ENCODE results near the gene SLC1A7. TPM values are rescaled to one million over a fixed set of nuclear protein-coding genes. Genes with fewer than 3 reads are reported as not detected.

The SLC1A7 gene
- total and polyA plus RNA-seq, 2 experiments from 2014 or later = not detected

DNA sequence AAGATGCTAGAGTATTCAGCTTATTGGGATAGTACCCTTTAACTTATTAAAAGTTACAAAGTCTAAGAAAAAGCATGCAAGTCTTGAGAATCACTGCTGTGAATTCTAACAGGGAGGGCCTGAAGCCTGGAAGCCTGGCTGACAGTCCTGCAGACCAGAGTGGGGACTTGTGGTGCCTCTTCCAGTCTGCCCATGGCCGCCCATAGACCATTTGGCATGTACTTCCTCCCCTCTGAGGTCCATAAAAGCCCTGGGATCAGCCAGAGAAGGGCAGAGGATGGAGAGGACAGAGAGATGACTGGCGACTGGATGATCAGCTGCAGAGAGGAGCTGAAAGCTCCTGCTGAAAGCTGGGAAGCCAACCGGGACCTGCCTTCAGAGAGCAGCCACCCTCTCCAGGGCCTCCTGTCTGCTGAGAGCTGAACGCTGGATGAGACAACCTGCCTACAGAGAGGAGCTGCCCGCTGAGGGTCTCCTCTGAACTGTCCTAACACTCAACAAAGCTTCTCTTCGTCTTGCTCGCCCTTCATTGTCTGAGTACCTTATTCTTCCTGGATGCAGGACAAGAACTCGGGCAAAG is 12.5 kb upstream of the SLC1A7 start:
- Histone ChIP-seq H2AFZ (no peak overlapping the region), H3K4me3 (no peak overlapping the region), H3K36me3 (replicated peaks; ENCODE audit: insufficient read depth, low read depth) (no peaks in the 10 kb centered on the region), H3K27ac (no peak overlapping the region), H3K79me2 (no peaks in the 10 kb centered on the region), H4K20me1 (ENCODE audit: insufficient read depth, poor library complexity, severe bottlenecking) (no peaks in the 10 kb centered on the region), H3K9me3 (ENCODE audit: low read depth) (no peaks in the 10 kb centered on the region), H3K27me3 (no peaks in the 10 kb centered on the region), H3K4me1 (ENCODE audit: insufficient read depth) (no peaks in the 10 kb centered on the region), H3K4me2 (no peak overlapping the region), H3K9me2 (replicated peaks; ENCODE audit: insufficient read depth) (no peaks in the 10 kb centered on the region)
- no peak for TF ChIP-seq EZH2 (IDR thresholded peaks at IDR 0.05; ENCODE audit: borderline replicate concordance)
- no peak for TF ChIP-seq EZH2phosphoT487 (IDR thresholded peaks at IDR 0.05; ENCODE audit: low read depth, severe bottlenecking, unreplicated experiment)
- TF ChIP-seq, protein P1, sequence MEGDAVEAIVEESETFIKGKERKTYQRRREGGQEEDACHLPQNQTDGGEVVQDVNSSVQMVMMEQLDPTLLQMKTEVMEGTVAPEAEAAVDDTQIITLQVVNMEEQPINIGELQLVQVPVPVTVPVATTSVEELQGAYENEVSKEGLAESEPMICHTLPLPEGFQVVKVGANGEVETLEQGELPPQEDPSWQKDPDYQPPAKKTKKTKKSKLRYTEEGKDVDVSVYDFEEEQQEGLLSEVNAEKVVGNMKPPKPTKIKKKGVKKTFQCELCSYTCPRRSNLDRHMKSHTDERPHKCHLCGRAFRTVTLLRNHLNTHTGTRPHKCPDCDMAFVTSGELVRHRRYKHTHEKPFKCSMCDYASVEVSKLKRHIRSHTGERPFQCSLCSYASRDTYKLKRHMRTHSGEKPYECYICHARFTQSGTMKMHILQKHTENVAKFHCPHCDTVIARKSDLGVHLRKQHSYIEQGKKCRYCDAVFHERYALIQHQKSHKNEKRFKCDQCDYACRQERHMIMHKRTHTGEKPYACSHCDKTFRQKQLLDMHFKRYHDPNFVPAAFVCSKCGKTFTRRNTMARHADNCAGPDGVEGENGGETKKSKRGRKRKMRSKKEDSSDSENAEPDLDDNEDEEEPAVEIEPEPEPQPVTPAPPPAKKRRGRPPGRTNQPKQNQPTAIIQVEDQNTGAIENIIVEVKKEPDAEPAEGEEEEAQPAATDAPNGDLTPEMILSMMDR (IDR thresholded peaks at IDR 0.05; ENCODE audit: poor library complexity) = no peak
- no peak for DNase-seq (ENCODE audit: low spot score)
- 93% methylated on average over 8 of the region's 8 CpGs for WGBS (ENCODE audit: low lambda C conversion rate, missing lambda C conversion rate)

GRCh38 chr1:53153752-53154151 is 11.3 kb upstream of the SLC1A7 start:
- H3K27ac ChIP-seq = no peak overlapping the region
- H3K36me3 ChIP-seq (replicated peaks; ENCODE audit: insufficient read depth, low read depth) = no peaks in the 10 kb centered on the region
- DNase-seq (ENCODE audit: low spot score) = no peak
- no peaks in the 10 kb centered on the region for H3K9me2 ChIP-seq (replicated peaks; ENCODE audit: insufficient read depth)
- H3K79me2 ChIP-seq = no peaks in the 10 kb centered on the region
- no peaks in the 10 kb centered on the region for H3K27me3 ChIP-seq
- no peak overlapping the region for H2AFZ ChIP-seq
- no peaks in the 10 kb centered on the region for H3K4me1 ChIP-seq (ENCODE audit: insufficient read depth)
- no peak overlapping the region for H3K4me3 ChIP-seq
- TF ChIP-seq EZH2phosphoT487 (IDR thresholded peaks at IDR 0.05; ENCODE audit: low read depth, severe bottlenecking, unreplicated experiment) (no peak), EZH2 (IDR thresholded peaks at IDR 0.05; ENCODE audit: borderline replicate concordance) (no peak)
- TF ChIP-seq, protein P1 (IDR thresholded peaks at IDR 0.05; ENCODE audit: poor library complexity) = no peak
- no peaks in the 10 kb centered on the region for H4K20me1 ChIP-seq (ENCODE audit: insufficient read depth, poor library complexity, severe bottlenecking)
- WGBS (ENCODE audit: low lambda C conversion rate, missing lambda C conversion rate) = 93% methylated on average over 3 of the region's 3 CpGs
- no peak overlapping the region for H3K4me2 ChIP-seq
- no peaks in the 10 kb centered on the region for H3K9me3 ChIP-seq (ENCODE audit: low read depth)

GRCh38 chr1:53148123-53148522 is 5.7 kb upstream of the SLC1A7 start:
- Histone ChIP-seq H3K4me3 (no peak overlapping the region), H2AFZ (no peak overlapping the region), H3K9me3 (ENCODE audit: low read depth) (no peaks in the 10 kb centered on the region), H3K4me2 (no peak overlapping the region), H3K27me3 (no peaks in the 10 kb centered on the region), H3K27ac (no peak overlapping the region), H3K9me2 (replicated peaks; ENCODE audit: insufficient read depth) (no peaks in the 10 kb centered on the region), H3K79me2 (no peaks in the 10 kb centered on the region), H3K4me1 (ENCODE audit: insufficient read depth) (peaks cover 21% of the 10 kb centered on the region), H4K20me1 (ENCODE audit: insufficient read depth, poor library complexity, severe bottlenecking) (no peaks in the 10 kb centered on the region), H3K36me3 (replicated peaks; ENCODE audit: insufficient read depth, low read depth) (no peaks in the 10 kb centered on the region)
- no peak for TF ChIP-seq EZH2 (IDR thresholded peaks at IDR 0.05; ENCODE audit: borderline replicate concordance)
- TF ChIP-seq, protein P1 (IDR thresholded peaks at IDR 0.05; ENCODE audit: poor library complexity) = no peak
- TF ChIP-seq EZH2phosphoT487 (IDR thresholded peaks at IDR 0.05; ENCODE audit: low read depth, severe bottlenecking, unreplicated experiment) = no peak
- 76% methylated on average over 3 of the region's 3 CpGs for WGBS (ENCODE audit: low lambda C conversion rate, missing lambda C conversion rate)
- no peak for DNase-seq (ENCODE audit: low spot score)
